AG10803 (cell line): ENCODE data around the gene SLC2A4.

Experiments
- DNase-seq: peaks from one replicate; pipeline ENCODE4 v3.0.0; 2010; ENCODE audit warnings: low read depth
- H3K4me3 ChIP-seq: 2 replicates; pipeline ENCODE4 v1.5.1; 2011; ENCODE audit warnings: mild to moderate bottlenecking, low read length, control low read depth
- TF ChIP-seq, protein P1 (sequence below): conservative IDR thresholded peaks from 2 replicates; pipeline ENCODE4 v1.5.1; 2011; ENCODE audit warnings: mild to moderate bottlenecking, low read length, control low read depth, inconsistent platforms

SLC2A4 gene

DNA sequence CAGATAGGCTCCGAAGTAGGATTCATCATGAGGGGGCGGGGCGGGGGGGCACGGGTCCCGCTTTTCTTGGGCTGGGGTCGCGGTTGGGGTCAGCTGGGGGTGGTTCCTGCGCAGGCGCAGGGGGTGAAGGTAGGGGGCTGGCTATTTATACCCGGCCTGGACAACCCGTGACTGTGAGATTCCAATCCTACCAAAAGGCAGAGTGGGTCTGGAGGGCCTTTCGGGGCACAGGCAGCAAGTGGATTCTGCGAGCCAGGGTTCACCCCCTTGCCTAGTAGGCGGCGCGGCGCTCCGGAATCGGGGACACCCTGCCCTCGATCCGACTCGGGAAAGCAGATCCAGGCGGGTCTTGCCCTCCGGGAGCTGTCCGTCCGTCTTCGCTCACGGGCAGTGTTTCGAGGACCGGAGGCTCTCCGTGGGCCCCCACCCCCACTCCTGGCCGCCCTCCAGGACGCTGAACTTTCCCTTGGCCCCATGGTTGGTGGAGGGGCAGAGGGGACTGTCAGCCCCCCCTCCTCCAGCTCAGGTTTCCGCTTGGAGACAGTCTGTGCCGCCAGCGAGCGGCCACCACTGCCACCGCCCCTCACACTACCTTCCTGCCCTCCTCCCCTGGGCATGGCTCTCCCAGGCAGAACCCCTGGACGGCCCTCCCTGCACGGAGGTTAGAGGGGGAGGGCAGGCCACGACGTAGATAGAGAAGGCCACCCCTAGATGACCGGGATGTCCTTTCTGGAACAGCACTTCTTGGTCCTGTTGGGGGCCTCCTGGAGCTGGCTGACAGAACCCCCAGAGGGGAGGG, 634 bp downstream of the SLC2A4 start:
- DNase-seq, result no peak
- TF ChIP-seq, protein P1, sequence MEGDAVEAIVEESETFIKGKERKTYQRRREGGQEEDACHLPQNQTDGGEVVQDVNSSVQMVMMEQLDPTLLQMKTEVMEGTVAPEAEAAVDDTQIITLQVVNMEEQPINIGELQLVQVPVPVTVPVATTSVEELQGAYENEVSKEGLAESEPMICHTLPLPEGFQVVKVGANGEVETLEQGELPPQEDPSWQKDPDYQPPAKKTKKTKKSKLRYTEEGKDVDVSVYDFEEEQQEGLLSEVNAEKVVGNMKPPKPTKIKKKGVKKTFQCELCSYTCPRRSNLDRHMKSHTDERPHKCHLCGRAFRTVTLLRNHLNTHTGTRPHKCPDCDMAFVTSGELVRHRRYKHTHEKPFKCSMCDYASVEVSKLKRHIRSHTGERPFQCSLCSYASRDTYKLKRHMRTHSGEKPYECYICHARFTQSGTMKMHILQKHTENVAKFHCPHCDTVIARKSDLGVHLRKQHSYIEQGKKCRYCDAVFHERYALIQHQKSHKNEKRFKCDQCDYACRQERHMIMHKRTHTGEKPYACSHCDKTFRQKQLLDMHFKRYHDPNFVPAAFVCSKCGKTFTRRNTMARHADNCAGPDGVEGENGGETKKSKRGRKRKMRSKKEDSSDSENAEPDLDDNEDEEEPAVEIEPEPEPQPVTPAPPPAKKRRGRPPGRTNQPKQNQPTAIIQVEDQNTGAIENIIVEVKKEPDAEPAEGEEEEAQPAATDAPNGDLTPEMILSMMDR, result no peak
- peak overlapping the region; percentile 58 for H3K4me3 ChIP-seq

DNA sequence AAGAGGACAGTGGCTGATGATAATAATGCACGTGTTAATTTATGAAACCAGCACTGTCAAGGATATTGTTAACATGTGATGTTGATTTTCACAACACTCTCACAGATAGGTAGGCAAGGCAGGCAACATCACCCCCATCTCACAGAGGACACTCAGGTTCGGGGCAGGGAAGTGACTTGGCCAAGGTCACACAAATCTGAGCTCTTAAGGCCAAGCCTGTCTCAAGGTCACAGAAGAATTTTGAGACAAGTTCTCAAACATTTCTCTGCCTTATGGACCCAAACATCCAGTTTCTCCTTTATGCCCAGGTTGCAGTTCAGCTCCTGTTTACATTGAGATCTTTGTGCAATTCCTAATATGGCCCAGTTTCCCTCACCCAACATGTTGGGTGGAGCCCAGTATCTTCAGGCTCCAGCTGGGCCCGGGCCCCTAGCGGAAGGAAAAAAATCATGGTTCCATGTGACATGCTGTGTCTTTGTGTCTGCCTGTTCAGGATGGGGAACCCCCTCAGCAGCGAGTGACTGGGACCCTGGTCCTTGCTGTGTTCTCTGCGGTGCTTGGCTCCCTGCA, 1.3 kb downstream of the SLC2A4 start:
- no peak for DNase-seq
- no peak overlapping the region for H3K4me3 ChIP-seq
- TF ChIP-seq, protein P1, result no peak

DNA sequence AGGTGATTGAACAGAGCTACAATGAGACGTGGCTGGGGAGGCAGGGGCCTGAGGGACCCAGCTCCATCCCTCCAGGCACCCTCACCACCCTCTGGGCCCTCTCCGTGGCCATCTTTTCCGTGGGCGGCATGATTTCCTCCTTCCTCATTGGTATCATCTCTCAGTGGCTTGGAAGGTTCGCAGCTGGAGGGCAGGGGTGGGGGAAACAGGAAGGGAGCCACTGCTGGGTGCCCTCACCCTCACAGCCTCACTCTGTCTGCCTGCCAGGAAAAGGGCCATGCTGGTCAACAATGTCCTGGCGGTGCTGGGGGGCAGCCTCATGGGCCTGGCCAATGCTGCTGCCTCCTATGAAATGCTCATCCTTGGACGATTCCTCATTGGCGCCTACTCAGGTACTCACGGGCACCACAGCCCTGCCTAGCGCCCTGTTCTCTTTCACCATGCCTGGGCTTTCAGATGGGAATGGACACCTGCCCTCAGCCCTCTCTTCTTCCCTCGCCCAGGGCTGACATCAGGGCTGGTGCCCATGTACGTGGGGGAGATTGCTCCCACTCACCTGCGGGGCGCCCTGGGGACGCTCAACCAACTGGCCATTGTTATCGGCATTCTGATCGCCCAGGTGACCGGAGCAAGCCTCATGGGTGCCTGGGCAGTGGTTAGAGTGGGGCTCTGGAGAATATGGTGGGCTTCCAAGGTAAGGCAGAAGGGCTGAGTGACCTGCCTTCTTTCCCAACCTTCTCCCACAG, 2.1 kb downstream of the SLC2A4 start:
- DNase-seq, result no peak
- no peak overlapping the region for H3K4me3 ChIP-seq
- TF ChIP-seq, protein P1, result no peak

DNA sequence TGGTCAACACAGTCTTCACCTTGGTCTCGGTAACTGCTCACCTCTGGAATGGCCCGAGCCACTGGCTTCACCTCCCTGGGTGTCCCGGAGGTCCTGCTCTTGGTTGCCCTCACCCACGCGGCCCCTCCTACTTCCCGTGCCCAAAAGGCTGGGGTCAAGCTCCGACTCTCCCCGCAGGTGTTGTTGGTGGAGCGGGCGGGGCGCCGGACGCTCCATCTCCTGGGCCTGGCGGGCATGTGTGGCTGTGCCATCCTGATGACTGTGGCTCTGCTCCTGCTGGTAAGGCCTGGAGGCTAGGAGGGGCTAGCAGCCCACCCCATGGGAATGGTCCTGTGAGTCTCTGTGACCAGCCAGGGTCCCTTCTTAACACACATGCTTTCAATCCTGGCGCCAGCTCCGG, 3.4 kb downstream of the SLC2A4 start:
- DNase-seq, result no peak
- TF ChIP-seq, protein P1, result no peak
- H3K4me3 ChIP-seq, result no peak overlapping the region

DNA sequence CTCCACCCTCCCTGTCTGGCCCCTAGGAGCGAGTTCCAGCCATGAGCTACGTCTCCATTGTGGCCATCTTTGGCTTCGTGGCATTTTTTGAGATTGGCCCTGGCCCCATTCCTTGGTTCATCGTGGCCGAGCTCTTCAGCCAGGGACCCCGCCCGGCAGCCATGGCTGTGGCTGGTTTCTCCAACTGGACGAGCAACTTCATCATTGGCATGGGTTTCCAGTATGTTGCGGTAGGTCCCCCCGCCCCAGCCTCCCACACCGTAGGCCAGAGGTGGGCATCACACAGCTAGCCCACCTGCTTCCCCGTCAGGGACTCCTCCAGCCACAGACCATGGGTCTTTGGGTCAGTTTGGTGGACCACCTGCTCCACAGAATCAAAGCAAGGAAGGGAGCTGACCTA, 4.2 kb downstream of the SLC2A4 start:
- no peak for DNase-seq
- TF ChIP-seq, protein P1, result no peak
- no peak overlapping the region for H3K4me3 ChIP-seq

DNA sequence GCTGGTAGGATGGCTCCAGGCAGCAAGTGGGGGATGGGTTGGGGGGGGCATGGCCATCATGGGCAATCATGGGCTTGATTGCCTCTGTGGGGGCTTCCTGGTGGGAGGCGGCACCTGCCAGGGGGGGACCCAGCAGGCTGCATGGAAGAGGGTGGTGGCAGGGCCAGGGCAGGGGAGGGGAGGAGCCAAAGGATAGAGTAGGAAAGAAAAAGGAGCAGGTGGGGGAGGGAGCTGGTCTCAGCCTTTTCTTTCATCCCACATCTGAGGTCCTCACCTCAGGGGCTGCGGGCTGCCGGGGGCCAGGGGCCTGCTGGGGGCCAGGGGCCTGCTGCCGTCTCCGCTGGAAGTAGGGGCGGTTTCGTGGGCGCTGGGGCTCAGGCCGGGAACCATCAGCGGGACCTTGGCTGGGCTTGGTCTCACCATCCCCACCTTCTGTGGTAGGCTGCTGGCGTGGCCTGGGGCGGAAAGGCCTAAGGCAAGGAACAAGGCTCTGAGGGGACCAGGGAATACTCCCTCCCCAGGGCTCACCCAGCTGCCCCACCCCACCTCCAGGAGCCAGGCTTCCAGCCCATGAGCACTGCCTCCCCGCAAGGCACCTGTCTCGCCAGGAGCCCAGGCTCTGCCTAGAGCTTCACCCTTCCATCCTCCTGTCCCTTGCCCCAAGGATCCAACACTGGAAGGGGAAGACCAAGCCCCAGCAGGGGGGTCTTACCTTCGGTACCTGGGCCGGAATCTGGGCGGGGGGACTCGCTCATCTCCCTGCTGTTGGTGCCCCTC, 7.9 kb downstream of the SLC2A4 start:
- DNase-seq, result no peak
- no peak overlapping the region for H3K4me3 ChIP-seq
- TF ChIP-seq, protein P1, result no peak
